Inferior parietal cortex (tissue), 1 donor: ENCODE results near the gene CA6.
"Not testable (repeated sequence)": the region's sequence is repeated elsewhere in the genome, so short reads cannot be mapped to it uniquely, and the experiment has no call there.

ENCODE experiments used
- DNase-seq: peaks from one replicate; pipeline ENCODE4 v3.0.0-alpha.2; 2016; ENCODE audit errors: extremely low spot score

Gene CA6

DNA sequence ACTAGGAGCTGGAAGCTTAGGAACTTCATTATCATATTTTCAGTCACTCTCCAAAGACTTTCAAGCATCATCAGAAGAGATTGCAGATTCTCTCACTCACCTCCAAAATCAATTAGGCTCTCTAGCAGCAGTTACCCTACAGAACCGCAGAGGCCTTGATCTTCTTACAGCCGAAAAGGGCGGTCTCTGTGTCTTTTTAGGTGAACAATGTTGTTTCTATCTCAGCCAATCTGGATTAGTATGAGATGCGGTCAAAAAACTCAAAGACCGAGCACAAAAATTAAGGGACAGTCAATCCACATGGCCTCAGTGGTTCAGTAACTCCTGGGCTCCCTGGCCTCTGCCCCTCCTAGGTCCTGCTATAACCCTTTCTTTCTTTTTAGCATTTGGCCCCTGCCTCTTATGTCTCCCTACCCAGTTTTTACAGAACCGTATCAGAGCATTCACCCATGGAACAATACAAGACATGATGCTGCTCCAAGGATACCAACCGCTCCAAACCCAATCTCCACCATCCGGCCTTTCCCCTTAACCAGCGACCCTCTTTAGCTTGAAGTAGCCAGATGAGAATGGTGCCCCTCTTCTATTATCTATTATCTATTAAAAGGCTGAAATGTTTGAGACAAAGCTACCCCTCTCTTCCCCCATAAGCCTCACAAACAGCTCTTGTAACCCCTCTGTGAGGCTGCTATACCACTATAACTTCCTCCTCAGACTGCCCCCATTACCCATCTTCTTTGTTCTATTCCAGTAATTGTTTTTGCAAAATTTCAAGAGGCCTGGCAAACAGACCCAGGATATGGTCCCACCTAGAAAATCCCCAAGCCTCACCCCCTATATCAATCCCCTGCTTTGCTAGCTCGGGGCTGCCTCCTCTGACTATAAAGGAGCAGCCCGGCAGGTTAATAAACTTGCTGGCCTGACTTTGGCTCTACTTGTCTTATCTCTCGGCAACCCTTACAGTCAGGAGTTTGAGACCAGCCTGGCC is 18.7 kb upstream of the CA6 start:
- no peak for DNase-seq

DNA sequence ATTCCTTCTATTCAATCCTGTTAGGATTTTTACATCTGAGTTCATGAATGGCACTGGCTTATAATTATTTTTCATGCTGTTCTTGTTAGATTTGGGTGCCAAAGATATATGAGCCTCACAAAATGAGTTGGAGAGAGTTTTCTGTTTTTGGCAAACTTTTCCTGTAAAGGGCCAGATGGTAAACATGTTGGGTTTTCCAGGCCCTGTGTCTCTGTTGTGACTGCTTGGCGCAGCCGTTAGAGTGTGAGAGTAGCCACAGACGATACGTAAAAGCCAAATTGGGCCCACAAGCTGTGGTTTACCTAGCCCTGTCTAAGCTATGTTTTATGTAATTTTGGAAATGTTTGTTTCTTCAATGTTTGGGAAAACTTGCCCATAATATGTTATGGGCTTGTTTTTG is 15.6 kb upstream of the CA6 start:
- no peak for DNase-seq

DNA sequence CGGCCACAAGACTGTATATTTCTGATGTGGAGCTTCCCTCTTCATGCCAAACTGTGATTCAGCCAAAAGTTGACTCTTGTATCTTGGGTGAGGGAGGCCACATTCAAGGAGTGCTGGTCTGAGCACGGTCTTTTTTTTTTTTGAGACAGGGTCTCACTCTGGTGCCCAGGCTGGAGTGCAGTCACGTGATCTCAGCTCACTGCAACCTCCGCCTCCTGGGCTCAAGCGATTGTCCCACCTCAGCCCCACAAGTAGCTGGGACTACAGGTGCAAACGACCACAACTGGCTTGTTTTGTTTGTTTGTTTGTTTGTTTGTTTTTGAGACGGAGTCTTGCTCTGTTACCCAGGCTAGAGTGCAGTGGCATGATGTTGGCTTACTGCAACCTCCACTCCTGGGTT is 8.6 kb upstream of the CA6 start:
- not testable (repeated sequence) for DNase-seq

DNA sequence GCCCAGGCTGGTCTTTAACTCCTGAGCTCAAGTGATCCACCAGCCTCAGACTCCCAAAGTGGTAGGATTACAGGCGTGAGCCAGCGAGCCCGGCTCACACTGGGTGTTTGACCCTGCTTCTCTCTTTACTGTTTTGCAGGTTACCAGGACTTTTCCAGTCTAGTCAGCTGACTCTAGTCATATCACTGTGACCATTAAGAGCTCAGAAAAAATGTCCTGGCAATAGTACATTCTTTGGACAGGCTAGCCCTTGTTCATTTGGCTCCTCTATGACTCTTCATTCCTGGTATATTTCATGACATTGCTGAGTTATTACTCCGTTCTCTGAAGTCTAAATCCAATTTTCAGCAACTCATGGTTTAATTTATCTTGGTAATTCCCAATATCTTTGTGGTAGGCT is 8.0 kb upstream of the CA6 start:
- DNase-seq: no peak

DNA sequence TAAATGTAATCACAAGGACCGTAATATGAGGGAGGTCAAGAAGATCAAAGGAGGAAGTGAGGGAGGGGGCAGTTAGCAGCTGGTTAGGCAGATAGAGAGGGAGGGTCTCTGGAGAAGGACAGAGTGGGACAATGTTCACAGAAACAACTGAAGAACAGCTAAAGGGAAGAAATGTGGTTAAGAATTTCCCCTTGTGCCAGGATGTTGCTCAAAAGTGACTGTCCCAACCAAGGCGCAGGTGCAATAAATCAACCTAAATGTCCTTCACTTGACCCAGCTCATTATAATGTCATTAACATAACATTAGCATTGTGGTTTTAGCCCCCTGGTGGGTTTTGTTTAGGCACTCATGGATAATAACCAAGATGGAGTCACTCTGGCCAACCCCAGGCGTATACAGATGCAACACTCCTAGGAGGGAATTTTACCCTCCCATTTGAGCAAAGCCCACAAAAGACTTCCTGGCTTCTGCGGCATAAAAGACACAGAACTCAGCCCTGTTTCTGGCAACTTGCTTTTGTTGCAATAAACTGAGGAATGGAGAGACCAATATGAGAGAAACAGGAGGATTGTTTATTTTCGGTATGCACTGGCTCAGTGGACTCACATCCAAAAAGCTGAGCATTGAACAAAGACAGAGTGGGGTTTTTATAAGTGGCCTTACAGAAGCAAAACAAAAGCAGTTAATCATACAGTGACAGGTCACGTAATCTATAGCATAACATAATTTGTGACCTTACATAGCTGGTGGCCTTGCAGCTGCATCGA is 7.3 kb upstream of the CA6 start:
- DNase-seq: no peak

DNA sequence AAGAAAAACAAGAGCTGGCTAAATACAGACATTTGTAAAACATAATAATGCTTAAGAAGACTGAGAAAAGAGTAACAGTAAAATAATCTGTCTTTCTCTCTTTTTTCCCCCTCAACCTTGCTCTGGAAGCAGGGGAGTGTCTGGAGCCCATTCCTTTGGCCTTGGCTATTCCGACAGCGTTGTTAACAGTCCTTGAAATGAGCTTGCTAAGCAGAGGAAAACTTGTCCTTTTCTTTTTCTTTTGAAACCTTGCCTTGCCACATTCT is 6.7 kb upstream of the CA6 start:
- DNase-seq: no peak

DNA sequence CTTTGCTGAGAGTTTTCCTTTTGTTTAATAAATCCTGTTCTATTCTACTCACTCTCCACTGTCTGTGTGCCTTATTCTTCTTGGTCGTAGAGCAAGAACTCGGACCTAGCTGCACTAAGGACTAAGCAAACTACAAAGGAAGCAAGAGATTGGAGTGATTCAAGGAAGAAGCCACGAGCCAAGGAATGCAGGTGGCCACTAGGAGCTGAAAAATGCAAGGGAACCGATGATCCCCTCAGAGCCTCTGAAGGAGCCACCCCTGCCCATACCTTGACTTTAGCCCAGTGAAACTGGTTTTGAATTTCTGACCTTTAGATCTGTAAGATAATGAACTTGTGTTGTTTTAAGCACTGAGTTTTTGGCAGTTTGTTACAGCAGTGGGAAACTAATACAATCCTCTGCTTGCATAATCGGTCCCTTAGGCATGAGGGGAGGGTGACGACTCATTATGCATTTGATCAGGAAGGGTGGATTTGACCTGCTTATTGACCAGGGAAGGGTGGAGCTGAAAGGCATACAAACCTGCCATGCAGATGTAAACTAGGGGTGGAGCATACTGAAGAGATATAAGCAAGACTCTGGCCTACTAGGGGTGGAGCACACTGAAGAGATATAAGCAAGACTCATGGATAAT is 6.2 kb upstream of the CA6 start:
- no peak for DNase-seq

DNA sequence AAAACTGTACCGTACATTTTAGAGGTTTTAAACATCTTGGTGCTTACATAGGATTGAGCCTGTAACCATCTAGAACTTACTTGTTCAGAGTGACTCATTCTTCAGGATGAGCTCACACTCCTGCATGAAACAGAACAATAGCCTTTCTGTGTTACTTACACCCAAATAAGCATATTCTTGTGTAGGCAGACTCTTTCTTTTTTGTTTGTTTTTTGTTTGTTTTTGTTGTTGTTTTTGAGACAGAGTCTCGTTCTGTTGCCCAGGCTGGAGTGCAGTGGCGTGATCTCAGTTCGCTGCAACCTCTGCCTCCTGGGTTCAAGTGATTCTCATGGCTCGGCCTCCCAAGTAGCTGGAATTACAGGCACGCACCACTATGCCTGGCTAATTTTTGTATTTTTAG is 3.8 kb upstream of the CA6 start:
- DNase-seq: peak; percentile 72

DNA sequence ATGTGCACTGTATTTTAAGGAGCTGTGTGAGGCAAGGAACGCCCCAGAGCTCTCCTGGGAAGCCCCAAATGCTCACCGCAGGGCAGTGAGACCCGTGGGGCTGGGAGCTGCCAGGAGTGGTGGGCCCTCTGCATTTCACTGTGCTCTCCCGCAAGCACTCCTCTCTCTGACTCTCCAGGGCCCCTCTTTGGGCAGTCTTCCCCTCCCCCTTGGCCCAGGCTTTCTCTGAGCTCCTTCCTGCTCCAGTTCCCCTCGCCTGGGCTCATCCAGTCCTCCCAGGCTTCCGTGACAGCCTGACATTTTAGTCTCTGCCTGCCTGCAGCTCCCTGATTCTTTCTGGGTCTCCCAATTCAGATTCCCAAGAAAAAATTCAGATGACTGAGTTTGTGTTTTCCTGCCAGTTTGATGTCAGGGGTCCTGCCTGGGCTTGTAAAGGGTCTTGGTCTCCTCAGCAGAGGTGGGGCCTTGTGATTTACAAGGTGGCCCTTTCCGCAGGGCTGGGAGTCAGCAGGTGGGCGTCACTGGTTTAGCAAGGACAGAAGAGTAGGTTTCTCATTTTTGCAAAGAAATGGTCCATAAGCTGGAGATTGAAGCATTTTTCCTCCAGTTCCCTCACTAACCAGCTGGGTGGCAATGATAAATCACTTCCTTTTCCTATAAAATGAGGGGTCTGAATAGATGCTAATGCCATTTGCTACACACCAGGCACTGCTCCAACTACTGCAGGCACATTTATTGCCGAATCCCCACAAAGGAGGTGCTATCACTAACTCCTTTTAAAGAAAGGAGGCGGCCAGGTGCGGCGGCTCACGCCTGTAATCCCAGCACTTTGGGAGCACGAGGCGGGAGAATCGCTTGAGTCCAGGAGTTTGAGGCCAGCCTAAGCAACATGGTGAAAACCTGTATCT is 1.9 kb upstream of the CA6 start:
- no peak for DNase-seq

DNA sequence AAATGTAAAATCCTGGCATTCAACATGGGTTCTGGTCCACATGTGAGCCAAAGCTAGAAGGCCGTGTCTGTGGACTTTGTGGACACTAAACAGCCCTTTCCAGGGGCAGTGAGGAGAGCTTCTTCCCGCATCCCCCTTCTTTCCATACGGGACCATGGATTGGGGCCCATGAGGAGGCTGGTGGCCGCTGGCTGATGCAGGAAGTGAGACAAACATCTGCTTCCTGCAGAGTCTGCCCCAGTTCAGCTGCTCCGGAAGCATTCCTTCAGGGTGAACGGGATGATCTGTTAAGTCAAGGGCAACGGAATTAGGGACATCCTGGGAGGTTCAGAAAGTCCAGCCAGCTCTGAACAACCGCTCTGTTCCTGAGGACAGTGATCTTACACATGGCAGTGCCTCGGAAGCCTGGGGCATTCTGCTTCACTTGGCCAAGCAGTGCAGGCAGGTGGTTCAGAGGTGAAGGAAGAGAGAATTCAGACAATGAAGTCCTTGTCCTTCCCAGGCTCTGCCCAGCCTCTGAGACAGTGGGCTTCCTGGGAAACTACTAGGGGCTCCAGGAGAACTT is 1.5 kb downstream of the CA6 start:
- no peak for DNase-seq

DNA sequence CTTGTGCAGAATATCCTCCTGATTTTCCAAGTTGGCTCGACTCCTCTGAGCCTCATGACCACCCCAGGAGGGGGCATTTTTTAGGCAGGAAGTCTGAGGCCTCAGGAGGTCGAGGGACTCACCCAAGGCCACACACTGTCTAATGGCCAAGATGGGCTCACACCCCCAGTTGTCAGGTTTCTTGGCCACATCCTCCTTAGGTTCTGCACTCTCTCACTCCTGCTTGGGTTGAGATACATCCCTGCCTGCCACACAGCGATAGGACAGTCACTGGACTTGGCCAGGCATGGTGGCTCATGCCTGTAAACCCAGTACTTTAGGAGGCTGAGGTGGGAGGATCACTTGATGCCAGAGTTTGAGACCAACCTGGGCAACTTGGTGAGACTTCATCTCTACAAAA is 4.6 kb downstream of the CA6 start:
- DNase-seq: no peak

DNA sequence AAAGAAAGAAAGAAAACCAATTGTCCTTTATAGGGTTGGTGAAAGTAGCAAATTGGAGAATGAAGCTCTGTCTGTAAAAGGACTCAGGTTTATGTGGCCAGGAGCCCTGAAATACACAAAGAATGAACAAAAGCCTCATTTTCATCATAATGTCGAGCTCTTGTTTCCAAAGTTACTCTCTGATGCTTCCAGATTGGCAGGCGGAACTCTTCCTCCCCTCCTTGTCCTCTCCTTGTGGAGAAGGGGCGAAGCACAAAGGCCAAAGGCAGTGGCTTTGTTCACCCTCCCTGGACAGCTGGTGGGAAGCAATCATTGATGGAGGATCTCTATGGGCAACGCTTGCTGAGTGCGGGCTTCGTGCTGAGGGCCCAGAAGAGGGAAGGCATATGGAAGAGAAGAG is 5.6 kb downstream of the CA6 start:
- DNase-seq: no peak

DNA sequence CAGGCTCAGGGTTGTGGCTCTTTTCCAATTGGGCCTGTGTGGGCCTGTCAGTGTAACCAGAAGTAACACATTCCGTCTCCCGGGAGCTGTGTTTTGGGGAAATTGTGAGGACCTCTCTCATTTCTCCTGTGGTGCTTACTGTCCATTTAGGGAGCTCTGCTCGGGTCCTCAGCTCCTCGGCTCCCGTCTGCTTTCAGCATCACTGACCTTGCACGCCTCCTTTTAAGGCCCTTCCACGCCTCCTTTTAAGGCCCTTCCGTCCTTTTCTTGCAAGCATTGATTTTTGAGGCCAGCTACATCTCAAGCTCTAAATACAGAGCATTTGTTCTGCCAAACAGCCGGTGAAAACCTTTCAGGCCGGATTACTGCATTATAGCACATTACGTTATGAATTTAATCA is 9.7 kb downstream of the CA6 start:
- DNase-seq: no peak

DNA sequence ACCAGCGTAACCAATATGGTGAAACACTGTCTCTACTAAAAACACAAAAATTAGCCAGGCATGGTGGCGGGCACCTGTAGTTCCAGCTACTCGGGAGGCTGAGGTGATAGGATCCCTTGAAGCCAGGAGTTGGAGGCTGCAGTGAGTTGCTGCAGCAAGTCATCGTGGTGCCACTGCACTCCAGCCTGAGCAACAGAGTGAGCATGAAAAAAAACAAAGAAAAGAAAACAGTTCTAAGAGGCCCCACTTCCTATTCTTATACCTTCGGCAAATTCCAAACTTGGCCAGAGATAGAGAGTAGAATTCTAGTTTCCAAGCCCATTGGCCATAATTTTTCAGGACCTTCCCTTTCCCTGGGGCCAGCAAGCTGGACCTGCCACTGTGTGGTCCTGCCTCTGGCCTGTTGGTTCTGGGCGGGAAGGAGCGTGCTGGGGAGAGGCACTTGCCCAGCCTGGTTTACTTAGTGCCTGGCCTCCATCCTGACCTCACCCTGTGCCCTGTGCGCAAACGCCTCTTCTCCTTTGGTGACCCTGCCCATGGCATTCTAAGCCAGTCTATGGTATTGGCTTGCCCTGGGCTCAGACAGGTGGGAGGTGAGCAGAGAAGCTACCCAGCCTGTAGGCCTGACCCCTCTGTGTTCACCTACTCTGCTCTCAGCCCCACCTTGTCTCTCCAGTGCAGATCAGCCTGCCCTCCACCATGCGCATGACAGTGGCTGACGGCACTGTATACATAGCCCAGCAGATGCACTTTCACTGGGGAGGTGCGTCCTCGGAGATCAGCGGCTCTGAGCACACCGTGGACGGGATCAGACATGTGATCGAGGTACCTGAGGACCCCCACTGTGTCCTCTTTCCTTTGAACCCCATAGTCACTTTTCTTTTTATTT is 11.0 kb downstream of the CA6 start:
- no peak for DNase-seq

DNA sequence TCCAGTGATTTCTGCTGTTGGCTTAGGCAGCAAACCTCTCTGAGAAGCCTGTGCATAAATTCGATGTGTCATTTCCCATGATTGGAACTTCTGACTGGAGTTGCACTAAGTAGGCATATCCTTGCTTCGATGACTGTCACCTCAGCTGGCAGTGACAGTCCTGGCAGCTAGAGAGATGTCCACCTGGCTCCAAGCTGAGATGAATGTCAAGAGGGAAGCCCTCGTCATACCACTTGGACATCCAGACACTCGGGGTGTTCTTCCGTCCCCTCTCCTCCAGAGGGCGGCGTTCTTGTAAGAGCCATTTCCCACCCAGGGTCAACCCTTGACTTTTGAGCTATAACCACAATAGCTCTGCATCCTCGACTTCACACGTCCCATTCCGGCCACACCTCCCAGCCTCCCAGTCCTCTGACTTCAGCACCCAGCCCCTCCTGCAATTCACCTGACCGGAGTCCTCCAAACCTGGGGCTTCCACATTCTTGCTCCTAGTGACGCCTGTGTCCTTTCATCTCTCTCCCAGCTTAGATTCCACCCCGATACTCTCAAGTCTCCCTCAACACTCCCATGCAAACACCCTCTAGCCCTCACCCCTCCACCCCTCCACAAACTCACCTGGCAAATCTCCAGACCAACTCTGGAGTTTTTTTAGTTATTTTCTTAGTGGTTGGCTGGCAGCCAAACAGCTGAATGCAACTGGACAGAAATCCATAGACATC is 17.3 kb downstream of the CA6 start:
- DNase-seq: no peak

DNA sequence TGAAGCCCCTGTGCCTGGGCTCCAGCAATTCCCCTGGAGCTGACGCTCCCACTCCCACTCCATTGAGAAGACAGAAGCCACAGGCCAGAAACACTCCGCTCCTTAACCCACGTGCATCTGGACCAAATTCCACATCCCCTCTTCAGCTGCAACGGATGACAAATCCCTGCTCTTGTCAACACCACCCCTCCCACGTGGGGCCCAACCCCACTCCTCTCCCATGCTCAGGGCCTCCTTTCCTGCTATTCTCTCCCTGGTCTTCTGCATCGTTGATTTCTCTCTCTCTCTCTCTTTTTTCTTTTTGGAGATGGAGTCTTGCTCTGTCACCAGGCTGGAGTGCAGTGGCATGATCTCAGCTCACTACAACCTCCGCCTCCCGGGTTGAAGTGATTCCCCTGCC is 18.3 kb downstream of the CA6 start:
- no peak for DNase-seq

DNA sequence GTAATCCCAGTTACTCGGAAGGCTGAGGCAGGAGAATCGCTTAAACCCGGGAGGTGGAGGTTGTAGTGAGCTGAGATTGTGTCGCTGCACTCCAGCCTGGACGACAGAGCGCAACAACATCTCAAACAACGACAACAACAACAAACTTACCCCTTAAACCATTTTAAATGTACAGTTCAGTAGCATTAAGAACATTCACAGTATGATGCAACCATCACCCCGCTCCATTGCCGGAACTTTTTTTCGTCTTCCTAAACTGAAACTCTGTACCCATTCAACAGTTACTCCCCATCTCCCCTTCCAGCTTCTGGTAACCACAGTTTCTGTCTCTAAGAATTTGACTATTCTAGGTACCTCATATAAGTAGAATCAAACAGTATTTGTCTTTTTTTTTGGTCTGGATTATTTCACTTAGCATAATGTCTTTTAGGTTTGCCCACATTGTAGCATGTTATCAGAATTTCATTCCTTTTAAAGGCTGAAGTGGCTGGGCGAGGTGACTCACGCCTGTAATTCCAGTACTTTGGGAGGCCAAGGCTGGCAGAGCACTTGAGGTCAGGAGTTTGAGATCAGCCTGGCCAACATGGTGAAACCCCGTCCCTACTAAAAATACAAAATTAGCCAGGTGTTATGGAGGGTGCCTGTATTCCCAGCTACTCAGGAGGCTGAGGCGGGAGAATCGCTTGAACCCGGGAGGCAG is 19.6 kb downstream of the CA6 start:
- DNase-seq: no peak

DNA sequence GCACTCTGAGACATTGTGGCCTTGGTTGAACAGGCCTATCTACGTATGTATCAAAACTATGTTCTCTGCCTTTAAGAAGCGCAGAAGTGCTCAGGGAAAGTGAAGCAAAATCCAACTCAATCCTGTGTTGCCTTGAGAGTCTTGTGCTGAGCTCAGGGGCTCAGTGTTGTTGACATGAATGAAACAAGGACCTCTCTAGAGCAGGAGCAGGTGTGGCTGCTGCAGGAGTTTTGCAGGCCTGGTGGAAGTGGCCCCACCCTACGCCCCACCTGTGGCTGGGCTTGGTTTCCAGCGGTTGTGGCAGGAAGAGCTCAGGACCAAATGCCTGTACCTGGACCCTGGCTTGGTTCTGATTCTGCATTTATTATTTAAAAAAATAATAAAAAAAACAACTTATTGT is 20.9 kb downstream of the CA6 start:
- DNase-seq: no peak

DNA sequence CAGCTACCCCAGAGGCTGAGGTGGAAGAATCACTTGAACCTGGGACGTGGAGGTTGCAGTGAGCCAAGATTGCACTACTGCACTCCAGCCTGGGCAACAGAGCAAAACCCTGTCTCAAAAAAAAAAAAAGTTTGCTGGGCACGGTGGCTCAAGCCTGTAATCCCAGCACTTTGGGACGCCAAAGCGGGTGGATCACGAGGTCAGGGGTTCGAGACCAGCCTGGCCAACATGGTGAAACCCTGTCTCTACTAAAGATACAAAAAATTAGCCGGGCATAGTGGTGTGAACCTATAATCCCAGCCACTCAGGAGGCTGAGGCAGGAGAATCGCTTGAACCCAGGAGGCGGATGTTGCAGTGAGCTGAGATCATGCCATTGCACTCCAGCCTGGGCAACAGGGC is 23.2 kb downstream of the CA6 start:
- DNase-seq: not testable (repeated sequence)
